Duodenal mucosa (tissue), 2 donors: Measurements from ENCODE around the gene SLC25A26.

Experiments used
- H3K27ac ChIP-seq: one replicate; pipeline ENCODE4 v1.7.0; 2013; ENCODE audit warnings: low read depth, low read length
- H3K27me3 ChIP-seq, 2 donors: one replicate each; pipeline ENCODE4 v1.7.0; 2013; ENCODE audit warnings: low read length in 2 of 2, control low read depth in 1 of 2; ENCODE audit not compliant: insufficient read depth in 2 of 2, control insufficient read depth in 1 of 2
- H3K36me3 ChIP-seq, 2 donors: one replicate each; pipeline ENCODE4 v1.7.0; 2013; ENCODE audit warnings: low read length in 2 of 2, control low read depth in 1 of 2; ENCODE audit not compliant: insufficient read depth in 2 of 2, control insufficient read depth in 1 of 2
- H3K4me1 ChIP-seq, 2 donors: one replicate each; pipeline ENCODE4 v1.7.0; 2013; ENCODE audit warnings: low read length in 2 of 2, control low read depth in 1 of 2; ENCODE audit not compliant: insufficient read depth in 2 of 2, control insufficient read depth in 1 of 2
- H3K4me3 ChIP-seq, 2 donors: one replicate each; pipeline ENCODE4 v1.7.0; 2013; ENCODE audit warnings: low read length in 2 of 2, low read depth in 1 of 2
- H3K9ac ChIP-seq, 2 donors: one replicate each; pipeline ENCODE4 v1.7.0; 2013; ENCODE audit warnings: low read length in 2 of 2, low read depth in 1 of 2
- H3K9me3 ChIP-seq, 2 donors: one replicate each; pipeline ENCODE4 v1.7.0; 2013; ENCODE audit warnings: low read length in 2 of 2, control low read depth in 1 of 2; ENCODE audit not compliant: control insufficient read depth in 1 of 2

SLC25A26 gene

GRCh38 chr3:66198437-66199088 is 22.2 kb upstream of the SLC25A26 start:
- Histone ChIP-seq H3K27ac (no peak overlapping the region), H3K9me3 (no peaks in the 10 kb centered on the region), H3K27me3 (peaks cover 0 to 3% of the 10 kb centered on the region in 2 donors), H3K4me1 (no peaks in the 10 kb centered on the region), H3K36me3 (no peaks in the 10 kb centered on the region), H3K9ac (no peak overlapping the region), H3K4me3 (no peak overlapping the region)

GRCh38 chr3:66199089-66199473 is 21.7 kb upstream of the SLC25A26 start:
- Histone ChIP-seq H3K27ac (no peak overlapping the region), H3K9ac (no peak overlapping the region), H3K36me3 (no peaks in the 10 kb centered on the region), H3K27me3 (peaks cover 0 to 3% of the 10 kb centered on the region in 2 donors), H3K4me3 (no peak overlapping the region), H3K4me1 (no peaks in the 10 kb centered on the region), H3K9me3 (no peaks in the 10 kb centered on the region)

GRCh38 chr3:66200147-66200546 is 20.7 kb upstream of the SLC25A26 start:
- no peaks in the 10 kb centered on the region for H3K36me3 ChIP-seq
- H3K4me3 ChIP-seq: no peak overlapping the region
- no peak overlapping the region for H3K27ac ChIP-seq

GRCh38 chr3:66200786-66201185 is 20.0 kb upstream of the SLC25A26 start:
- no peaks in the 10 kb centered on the region for H3K27me3 ChIP-seq
- no peaks in the 10 kb centered on the region for H3K9me3 ChIP-seq
- H3K27ac ChIP-seq: no peak overlapping the region
- H3K4me1 ChIP-seq: no peaks in the 10 kb centered on the region
- no peak overlapping the region for H3K4me3 ChIP-seq
- H3K9ac ChIP-seq: no peak overlapping the region
- H3K36me3 ChIP-seq: no peaks in the 10 kb centered on the region

More at GRCh38 chr3:66200147-66200546, 20.7 kb upstream of the SLC25A26 start:
- no peaks in the 10 kb centered on the region for H3K9me3 ChIP-seq
- no peaks in the 10 kb centered on the region for H3K4me1 ChIP-seq
- H3K27me3 ChIP-seq: no peaks in the 10 kb centered on the region
- H3K9ac ChIP-seq: no peak overlapping the region

- H3K36me3 ChIP-seq: no peaks in the 10 kb centered on the region
- no peaks in the 10 kb centered on the region for H3K27me3 ChIP-seq
- H3K4me3 ChIP-seq: no peak overlapping the region
- H3K9ac ChIP-seq: no peak overlapping the region
- H3K27ac ChIP-seq: no peak overlapping the region
- H3K4me1 ChIP-seq: no peaks in the 10 kb centered on the region
- H3K9me3 ChIP-seq: no peaks in the 10 kb centered on the region
These were observed 17.5 kb upstream of the SLC25A26 start for GRCh38 chr3:66203275-66203674.

- H3K9me3 ChIP-seq: no peaks in the 10 kb centered on the region
These were observed 14.0 kb upstream of the SLC25A26 start for GRCh38 chr3:66206806-66207205.

GRCh38 chr3:66208189-66208588 is 12.6 kb upstream of the SLC25A26 start:
- no peak overlapping the region for H3K9ac ChIP-seq
- H3K36me3 ChIP-seq: no peaks in the 10 kb centered on the region
- H3K27ac ChIP-seq: no peak overlapping the region
- H3K27me3 ChIP-seq: no peaks in the 10 kb centered on the region
- H3K9me3 ChIP-seq: no peaks in the 10 kb centered on the region
- no peak overlapping the region for H3K4me3 ChIP-seq
- no peaks in the 10 kb centered on the region for H3K4me1 ChIP-seq

More at GRCh38 chr3:66206806-66207205, 14.0 kb upstream of the SLC25A26 start:
- Histone ChIP-seq H3K36me3 (no peaks in the 10 kb centered on the region), H3K4me3 (no peak overlapping the region), H3K27me3 (no peaks in the 10 kb centered on the region), H3K4me1 (no peaks in the 10 kb centered on the region), H3K9ac (no peak overlapping the region), H3K27ac (no peak overlapping the region)

GRCh38 chr3:66210687-66211295 is 10.0 kb upstream of the SLC25A26 start:
- H3K9ac ChIP-seq: no peak overlapping the region
- no peaks in the 10 kb centered on the region for H3K27me3 ChIP-seq
- no peak overlapping the region for H3K27ac ChIP-seq
- no peaks in the 10 kb centered on the region for H3K36me3 ChIP-seq
- H3K4me1 ChIP-seq: no peaks in the 10 kb centered on the region
- no peaks in the 10 kb centered on the region for H3K9me3 ChIP-seq
- H3K4me3 ChIP-seq: no peak overlapping the region

- Histone ChIP-seq H3K9ac (no peak overlapping the region), H3K4me3 (no peak overlapping the region), H3K9me3 (no peaks in the 10 kb centered on the region)
These were observed 9.0 kb upstream of the SLC25A26 start for GRCh38 chr3:66211779-66212178.

GRCh38 chr3:66215106-66215505 is 5.7 kb upstream of the SLC25A26 start:
- Histone ChIP-seq H3K27ac (no peak overlapping the region), H3K9ac (no peak overlapping the region)

More at GRCh38 chr3:66211779-66212178, 9.0 kb upstream of the SLC25A26 start:
- Histone ChIP-seq H3K36me3 (no peaks in the 10 kb centered on the region), H3K27me3 (no peaks in the 10 kb centered on the region), H3K27ac (no peak overlapping the region), H3K4me1 (no peaks in the 10 kb centered on the region)

More at GRCh38 chr3:66215106-66215505, 5.7 kb upstream of the SLC25A26 start:
- H3K4me3 ChIP-seq: no peak overlapping the region
- no peaks in the 10 kb centered on the region for H3K9me3 ChIP-seq
- H3K4me1 ChIP-seq: peaks cover 2 to 3% of the 10 kb centered on the region in 2 donors
- no peaks in the 10 kb centered on the region for H3K36me3 ChIP-seq
- H3K27me3 ChIP-seq: no peaks in the 10 kb centered on the region
